Left cardiac atrium (tissue), 4 donors: ENCODE results near the gene ARL3. TPM values are rescaled to one million over a fixed set of nuclear protein-coding genes. Genes with fewer than 3 reads are reported as not detected.
A peak's percentile ranks its signal among the peaks of the same experiment; 100 is the strongest.
"Not testable (repeated sequence)": the region's sequence is repeated elsewhere in the genome, so short reads cannot be mapped to it uniquely, and the experiment has no call there.

ENCODE experiments used
- ATAC-seq, 2 donors: fragments of 200-7000 bp; cut with Tn5 transposase; one replicate each; pipeline ENCODE4 v1.9.1; 2020; ENCODE audit warnings: mild to moderate bottlenecking in 2 of 2, moderate library complexity in 2 of 2
- DNase-seq: peaks from one replicate; pipeline ENCODE4 v3.0.0-alpha.2; 2020
- intact Hi-C, 2 donors: fragments of 100-400 bp; cut with DNase I; formaldehyde crosslinking; loops; one replicate each; pipeline versions ENCODE4 v1.14.1 to v1.15.1; 2022 to 2023
- total RNA-seq, 2 donors: library from RNA; stranded (reverse); fragmentation: NEBNext Ultra II Directional; extraction: Animal tissue kit (Norgen Biotek cat#: 25700); gene quantifications; one replicate each; pipeline ENCODE4 v1.2.1, GENCODE V29; 2021
- donor health status: DM: no; HTN: yes; CAD: no.
- donor health status: DM: no; HTN: yes; CAD: no; lungs with severe emphysema.
- donor health status: DM: yes; HTN: yes; CAD: no.
- donor health status: Dilated cardiomyopathy.

Gene ARL3
- total RNA-seq, 2 donors from 2014 or later: 12.0 to 12.4 TPM

DNA sequence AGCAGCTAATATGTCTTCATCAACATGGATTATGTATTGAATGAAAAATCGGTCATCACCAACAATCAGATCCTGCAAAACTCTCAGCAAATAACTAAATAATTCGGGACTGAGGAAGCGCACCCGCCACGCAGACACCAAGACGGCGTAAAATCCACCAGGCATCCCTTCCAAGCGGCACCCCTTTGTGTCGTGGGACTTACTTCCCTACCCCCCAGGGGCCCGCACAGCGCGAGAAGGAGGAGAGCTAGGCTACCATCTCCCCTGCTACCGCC is 721 bp downstream of the ARL3 start:
- intact Hi-C loops: no loop called here
- ATAC-seq (peak; percentile 56 to 64), DNase-seq (no peak)

DNA sequence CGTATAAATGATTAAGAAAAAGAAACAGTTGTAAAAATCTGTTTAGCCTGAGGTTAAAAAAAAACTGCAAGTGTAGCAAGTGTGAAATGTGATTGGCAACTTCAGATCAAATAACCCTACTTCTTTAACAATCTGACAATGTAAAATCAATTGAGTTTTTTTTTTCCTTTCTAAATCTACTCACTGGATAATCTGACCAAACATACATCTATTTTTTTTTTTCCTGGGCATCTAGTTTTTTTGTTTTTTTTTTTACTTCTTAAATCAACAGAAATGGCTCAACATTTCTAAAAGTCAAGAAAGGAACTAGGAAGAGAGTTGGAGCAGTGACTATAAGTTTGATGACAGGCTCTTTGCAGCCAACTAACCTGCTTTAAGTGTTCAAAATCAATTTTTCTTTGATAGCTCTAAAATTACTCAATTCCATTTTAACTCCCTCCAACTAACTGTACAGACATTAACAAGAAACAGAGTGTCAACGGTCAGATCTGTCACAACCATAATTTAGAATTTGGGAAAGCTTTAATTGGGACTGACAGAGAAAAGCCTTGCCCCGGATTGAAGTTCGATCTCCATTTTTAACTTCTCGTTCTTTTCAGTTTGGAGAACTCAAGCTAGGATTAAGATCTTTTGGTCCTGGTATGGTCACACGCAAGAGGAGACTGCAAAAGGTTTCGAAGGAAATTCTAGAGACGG is 1.2 kb downstream of the ARL3 start:
- ATAC-seq (no peak), DNase-seq (no peak)
- intact Hi-C loops: no loop called here

DNA sequence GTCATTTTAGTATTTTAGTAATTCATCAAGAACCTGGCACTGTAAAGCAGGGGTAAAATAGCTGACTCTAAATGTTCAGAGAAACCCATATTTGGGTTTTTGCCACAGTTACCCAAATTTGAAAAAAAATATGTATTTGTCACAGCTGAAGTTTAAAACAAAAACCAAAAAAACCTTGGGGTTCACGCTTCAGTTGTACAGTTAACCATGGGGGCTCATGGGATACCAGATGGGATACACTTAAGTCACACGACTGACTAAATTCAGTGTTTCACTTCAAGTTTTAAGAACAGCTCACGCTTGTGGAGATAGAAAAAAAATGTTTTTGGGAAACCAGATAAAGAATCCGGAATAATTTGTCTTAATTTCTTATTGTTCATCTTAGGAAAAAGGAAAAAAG is 2.1 kb downstream of the ARL3 start:
- intact Hi-C loops: no loop called here

DNA sequence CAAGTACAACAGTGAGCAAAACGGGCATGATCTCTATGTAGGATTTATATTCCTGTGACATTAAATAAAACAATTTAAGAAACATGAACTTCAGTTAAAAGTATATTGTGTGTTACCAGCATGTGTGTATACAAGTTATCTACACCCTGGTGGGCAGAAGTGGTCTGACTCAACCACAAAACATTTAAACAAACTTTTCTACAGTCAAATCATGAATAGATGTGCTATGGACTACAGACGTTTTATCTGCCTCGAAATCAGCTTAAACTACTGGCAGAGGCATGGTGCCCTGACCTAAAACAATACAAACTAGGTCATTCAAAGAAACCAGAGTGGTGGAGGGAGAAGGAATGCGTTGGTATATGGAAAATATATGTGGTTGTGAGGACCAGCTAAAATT is 3.6 kb downstream of the ARL3 start:
- intact Hi-C loops: no loop called here
- DNase-seq (no peak), ATAC-seq (no peak)

More for the DNA sequence above, 2.1 kb downstream of the ARL3 start:
- DNase-seq (no peak), ATAC-seq (no peak)

DNA sequence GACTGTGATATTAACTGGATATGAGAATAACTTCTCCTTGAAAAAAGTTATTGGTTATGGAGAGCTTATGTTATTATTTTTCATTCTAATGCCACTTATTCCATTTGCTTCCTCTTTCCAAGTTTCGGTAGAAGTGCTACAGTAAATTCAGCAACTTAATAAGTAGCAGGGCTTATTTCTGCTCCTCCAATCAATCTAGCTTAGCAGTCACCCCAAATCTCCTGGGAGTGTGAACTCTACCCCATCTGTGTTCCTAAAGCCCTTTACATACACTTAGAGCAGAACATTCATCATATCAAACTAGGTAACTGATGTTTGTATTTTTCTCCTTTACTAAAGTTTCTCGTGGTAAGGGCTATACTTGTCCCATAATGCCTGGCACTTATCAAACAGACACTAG is 8.7 kb downstream of the ARL3 start:
- no peak for DNase-seq
- intact Hi-C loops: no loop called here
- ATAC-seq: no peak

DNA sequence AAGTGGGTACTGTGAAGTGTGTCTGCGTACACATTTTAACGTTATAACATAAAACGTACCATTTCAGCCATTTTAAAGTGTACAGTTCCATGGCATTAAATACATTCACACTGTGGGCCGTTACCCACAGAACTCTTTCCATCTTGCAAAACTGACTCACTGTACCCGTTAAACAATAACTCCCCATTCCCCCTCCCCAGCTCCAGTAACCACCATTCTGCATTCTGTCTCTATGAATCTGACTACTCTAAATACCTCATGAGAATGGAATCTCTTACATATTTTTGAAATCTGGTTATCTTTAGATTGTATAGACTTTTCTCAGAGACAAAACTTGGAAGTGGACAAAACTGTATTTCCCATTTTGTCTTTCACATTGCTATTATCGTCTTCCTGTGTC is 9.3 kb downstream of the ARL3 start:
- no peak for DNase-seq
- intact Hi-C loops: no loop called here
- ATAC-seq: no peak

DNA sequence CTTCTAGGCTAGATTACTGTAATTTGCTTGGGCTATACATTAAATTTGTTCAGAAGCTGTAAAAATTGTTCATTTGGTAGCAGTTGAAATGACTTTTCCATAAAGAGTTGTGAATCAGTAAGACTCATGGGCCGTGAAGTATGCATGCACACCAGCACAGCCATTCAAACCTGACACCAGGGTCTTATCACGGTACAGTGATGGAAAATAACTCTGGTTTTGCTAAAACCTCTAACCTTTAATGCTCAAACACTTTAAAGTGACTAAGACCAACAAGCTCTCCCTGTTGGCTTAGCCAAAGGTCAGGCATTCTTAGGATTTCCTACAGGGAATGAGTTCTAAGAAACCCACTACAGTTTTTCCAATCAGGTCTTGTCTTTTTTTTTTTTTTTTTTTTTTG is 11.5 kb downstream of the ARL3 start:
- DNase-seq (no peak), ATAC-seq (no peak)
- intact Hi-C loops: no loop called here

DNA sequence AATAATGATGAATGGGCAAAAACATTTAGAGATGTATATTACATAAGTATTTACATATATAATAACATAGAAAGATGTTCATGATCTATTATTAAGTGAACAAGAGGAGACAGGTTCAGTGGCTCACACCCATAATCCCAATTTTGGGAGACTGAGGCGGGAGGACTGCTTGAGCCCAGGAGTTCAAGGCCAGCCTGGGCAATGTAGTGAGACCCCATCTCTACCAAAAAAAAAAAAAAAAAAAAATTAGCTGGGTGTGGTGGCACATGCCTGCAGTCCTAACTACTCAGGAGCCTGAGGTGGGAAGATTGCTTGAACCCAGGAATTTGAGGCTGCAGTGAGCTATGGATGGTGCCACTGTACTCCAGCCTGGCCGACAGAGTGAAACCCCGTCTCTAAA is 12.4 kb downstream of the ARL3 start:
- ATAC-seq: no peak
- intact Hi-C loops: no loop called here
- DNase-seq: no peak

DNA sequence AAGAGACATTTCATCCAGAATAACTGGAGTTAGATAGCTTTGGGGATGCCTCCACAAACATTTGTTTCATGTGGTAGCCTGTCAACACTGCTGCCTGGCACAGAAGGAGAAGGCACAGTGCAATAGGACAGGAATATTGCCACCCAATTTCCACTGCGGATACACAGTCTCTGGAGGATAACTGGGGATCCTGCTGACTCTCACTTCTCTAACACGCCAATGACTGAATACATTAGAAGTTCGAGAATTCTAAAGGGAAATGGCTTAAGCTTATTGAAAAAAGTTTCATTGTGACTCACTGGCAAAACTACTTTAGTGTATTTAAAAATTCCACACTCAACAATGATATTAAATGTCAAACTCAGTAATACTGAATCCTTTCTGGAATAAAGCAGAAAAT is 12.9 kb downstream of the ARL3 start:
- intact Hi-C loops: no loop called here
- no peak for DNase-seq
- ATAC-seq: peak in 1 of 2 donors; percentile 72

DNA sequence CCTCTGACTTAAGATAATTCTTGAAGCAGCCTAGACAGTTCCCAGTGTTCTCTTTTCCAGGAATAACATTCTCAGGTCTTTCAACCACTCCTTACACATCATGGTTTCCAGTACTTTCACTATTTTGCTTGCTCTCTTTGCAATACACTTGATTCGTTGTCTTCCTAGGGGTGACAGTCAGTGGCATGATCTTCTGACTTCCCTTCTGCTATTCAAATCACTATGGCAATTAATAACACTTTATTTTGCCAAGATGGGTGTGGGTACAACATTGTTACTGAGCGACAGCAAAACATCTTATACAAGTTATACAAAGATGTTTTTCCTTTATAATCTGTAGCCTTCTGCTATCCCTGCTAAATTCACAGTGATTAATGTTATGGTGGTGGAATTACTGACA is 15.3 kb downstream of the ARL3 start:
- ATAC-seq (no peak), DNase-seq (no peak)
- intact Hi-C loops: no loop called here

DNA sequence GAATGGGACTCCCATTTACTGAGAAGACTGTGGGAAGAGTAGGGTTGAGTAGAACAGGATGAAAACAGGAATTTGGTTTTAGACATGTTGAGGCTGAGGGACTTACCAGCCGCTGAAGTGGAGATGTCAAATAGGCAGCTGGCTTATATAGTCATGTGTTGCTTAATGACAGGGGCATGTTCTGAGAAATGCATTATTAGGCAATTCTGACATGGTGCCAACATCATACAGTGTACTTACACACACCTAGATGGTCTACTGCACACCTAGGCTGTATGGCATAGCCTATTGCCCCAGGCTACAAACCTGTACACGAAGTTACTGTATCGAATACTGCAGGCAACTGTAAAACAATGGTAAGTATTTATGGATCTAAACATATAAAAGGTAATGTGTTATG is 17.5 kb downstream of the ARL3 start:
- intact Hi-C loops: no loop called here
- no peak for ATAC-seq
- no peak for DNase-seq

DNA sequence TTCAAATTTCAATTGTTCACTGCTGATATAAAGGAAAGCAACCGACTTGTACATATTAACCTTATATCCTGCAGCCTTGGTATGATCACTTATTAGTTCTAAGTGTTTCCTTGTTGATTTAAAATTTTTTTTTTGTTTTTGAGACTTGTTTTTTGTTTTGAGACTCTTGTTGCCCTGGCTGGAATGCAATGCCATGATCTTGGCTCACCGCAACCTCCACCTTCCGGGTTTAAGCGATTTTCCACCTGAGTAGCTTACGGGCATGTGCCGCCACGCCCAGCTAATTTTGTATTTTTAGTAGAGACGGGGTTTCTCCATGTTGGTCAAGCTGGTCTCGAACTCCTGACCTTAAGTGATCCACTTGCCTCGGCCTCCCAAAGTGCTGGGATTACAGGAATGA is 18.8 kb downstream of the ARL3 start:
- DNase-seq, ATAC-seq, intact Hi-C loops: not testable (repeated sequence)

DNA sequence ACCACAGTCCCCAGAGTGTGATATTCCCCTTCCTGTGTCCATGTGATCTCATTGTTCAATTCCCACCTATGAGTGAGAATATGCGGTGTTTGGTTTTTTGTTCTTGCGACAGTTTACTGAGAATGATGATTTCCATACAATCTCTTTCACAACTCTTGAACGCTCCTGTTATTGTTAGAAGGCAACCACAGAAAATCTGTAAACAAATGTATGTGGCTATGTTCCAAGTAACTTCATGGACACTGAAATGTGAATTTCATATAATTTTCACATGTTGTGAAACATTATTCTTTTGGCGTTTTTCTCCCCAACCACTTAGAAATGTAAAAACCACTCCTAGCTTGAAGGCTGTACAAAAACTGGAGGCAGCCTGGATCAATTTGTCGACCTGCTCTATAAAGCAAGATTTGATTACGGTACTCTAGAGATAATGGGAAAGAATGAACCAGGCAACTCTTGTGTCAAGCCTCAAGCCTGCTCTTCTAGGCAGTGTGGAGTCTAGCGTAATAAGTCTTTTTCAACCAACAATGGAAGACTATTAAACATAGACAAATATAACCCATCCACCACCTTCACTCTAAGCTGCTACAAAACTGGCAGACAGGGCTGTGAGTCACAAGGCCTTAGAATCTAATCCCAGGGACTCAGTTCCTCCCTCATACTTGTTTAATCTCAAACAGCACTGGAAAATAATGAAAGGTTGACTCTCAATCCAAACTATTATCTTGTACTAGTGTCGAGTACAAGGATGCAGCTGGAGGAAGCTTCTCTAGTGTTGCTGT is 22.7 kb downstream of the ARL3 start:
- peak in 1 of 2 donors; percentile 30 for ATAC-seq

DNA sequence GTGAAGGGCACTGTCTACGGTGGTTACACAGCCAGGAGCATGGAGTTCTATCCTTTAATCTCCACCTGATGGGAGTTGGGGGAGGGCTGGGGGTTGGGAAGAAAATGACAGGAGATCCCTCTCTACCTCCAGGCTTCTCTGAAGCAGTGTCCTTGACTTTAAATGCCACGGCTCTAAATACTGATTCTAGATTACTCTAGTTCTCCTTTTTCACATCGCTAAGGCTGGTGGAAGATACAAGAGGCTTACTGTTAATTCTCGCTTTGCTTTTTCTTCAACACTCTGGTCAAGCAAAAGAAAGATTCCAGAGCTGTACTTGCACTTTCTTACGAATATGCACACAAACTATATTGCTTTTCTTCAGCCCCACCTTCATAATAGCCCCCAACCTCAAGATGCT is 30.5 kb downstream of the ARL3 start:
- DNase-seq: no peak
- ATAC-seq: no peak
- intact Hi-C loops: no loop called here

More for the DNA sequence above, 22.7 kb downstream of the ARL3 start:
- intact Hi-C loops: no loop called here
- no peak for DNase-seq

DNA sequence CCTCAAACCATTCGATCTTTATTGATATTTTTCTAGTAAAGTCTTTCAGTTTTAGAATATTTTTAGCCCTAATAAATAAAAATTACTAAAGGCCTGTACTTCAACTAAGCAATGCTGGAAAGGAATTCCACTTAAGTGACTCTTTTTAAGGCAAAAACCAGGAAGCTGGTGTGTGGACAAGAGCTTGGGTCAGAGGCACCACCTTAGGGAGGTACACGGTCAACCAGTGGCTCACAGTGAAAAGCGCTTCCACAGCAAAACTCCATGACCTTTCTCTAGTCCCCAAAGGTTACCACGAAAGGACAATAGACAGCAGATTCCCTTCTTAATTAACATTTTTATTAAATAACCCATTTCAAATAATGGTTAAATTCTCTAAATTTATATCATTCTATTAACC is 31.2 kb downstream of the ARL3 start:
- ATAC-seq: no peak
- intact Hi-C loops: no loop called here
- no peak for DNase-seq

DNA sequence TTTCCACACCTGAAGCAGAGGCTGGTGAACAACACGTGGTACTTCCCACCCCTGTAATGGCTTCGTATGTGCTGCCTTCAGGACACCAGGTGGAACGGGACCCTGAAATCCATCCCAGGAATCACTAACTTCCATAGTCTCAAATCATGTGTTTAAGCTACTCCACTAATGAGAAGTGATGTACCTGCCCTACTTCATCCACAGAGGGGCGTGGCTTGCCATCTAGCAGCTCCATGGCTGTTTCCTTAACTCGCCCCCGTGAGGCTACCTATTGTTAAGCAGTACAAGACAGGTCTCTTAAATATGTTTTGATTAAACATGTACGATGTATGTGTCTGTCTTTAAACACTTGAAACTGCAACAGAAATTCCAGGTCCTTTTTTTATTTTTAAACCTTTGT is 31.8 kb downstream of the ARL3 start:
- DNase-seq (no peak), ATAC-seq (no peak)
- intact Hi-C loops: no loop called here

DNA sequence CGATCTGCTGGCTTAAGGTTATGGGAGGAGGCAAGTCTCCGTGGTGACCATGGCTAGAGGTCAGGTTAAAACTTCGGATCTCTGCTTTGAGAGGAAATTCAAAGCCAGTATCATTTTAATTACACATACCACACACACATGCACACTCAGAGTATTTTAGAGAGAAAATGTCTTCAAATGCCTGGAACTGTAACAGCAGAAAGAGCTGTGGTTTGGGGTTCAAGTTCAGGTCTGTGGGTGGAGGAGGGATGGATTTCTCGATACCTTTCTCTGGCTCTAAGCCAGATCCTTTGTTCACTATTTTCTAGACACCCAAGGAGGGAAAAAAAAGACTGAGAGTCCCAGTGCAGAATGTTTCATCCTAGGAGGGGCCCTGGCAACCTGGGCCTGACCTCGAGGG is 32.5 kb downstream of the ARL3 start:
- intact Hi-C loops: no loop called here
- ATAC-seq (no peak), DNase-seq (no peak)

DNA sequence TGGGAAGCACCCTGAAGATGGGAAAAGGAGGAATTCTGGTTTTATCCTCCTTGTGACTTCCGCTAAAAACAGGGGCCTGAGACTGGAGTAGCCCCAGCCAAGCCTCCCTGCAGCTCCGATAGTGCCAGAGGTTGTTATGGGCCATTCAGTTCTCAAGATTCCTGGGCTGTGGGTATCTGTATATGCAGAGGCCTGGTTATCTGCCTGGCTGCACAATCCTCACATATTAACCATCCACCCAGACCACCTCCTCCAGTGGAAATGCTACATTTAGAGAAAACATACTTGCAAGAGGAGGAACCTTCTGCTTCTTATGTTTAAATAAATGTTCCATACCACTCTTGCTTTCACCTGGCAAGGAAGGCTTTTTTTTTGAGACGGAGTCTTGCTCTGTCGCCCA is 34.6 kb downstream of the ARL3 start:
- intact Hi-C loops: no loop called here
- ATAC-seq (no peak), DNase-seq (no peak)

DNA sequence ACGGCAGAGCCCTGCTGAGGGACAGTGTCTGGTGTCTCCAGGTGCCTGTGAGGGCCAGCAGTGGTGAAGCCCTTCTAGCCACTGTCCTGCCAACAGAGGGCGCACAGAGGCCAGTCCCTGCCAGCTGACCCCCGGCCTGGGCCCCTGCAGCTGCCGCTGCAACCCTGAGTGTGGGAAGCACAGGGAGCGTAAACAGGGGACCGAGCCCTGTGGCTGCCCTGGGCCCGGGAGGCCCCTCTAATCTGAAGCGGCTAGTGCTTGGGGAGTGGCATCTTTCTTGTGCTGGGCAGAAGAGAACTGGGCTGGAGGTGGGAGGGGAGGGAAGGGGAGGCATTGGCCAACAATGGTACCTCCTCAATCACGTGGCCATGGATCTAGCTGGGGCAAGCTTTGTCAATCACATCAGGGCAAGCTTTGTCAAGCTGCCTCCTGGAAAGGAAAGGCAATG is 35.3 kb downstream of the ARL3 start:
- DNase-seq: peak; percentile 67
- intact Hi-C loops: no loop called here
- ATAC-seq: peak; percentile 61 to 64

DNA sequence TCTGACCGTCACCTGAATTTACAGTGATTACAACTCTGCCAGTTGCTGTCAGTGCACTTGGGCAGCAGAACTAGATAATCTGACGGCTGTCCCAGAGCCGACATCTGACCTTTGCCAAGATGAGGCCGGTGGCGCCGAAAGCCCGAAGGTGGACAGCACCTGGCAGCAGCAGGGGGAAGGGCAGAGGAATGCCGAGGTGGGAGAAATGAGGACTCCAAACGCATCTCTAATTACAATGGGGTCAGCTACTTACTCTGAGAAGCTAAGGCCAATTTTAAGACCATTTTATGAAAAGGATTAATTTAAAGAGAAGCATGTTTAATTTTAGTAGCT is 36.2 kb downstream of the ARL3 start:
- no peak for ATAC-seq
- intact Hi-C loops: no loop called here
- DNase-seq: no peak

DNA sequence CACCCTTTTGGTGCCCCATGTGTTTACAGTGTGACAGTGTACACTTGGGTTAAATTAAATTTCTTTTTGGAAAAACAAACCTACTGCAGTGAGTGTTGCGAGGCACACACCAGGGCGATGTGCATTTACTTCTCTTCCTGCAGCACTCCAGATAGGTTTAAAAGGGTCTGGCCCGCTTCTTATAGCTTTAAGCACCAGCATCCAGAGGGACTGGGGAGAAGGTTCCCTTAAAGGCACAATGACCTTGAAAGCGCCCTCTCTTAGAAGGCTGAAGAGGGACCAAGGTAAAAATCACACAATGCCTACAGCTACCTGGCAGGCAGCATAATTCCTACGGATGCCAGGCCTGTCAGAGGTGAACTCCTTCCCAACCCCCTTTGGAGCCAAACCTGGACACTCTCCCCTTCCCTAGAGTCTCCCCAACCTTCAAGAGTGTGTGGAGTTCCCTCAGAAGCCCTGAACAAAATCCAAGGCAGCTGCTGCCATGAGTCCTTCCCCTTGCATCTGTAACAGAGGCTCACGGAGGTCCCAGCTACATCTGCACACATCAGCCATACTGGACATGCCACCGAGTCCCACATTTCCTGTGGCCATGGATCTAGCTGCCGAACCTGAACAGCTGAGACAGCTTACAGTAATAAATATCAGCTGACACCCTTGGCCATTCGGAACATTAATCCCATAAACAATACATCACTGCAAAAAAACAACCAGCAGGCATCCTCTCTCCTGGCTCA is 36.7 kb downstream of the ARL3 start:
- DNase-seq (no peak), ATAC-seq (no peak)
- intact Hi-C loops: no loop called here
